Glutamatergic neuron (in vitro differentiated cells): Measurements from ENCODE around the gene HECTD4. TPM values are rescaled to one million over a fixed set of nuclear protein-coding genes. Genes with fewer than 3 reads are reported as not detected.
A peak's percentile ranks its signal among the peaks of the same experiment; 100 is the strongest.

ENCODE experiments used
- DNase-seq: peaks from one replicate; pipeline ENCODE4 v3.0.0; 2022
- H3K27ac Mint-ChIP-seq: one replicate; pipeline ENCODE4 v1.8.0; 2020; ENCODE audit warnings: mild to moderate bottlenecking, mixed read lengths, inconsistent platforms; ENCODE audit not compliant: unreplicated experiment
- H3K27me3 Mint-ChIP-seq: one replicate; pipeline ENCODE4 v1.8.0; 2020; ENCODE audit warnings: mild to moderate bottlenecking, moderate library complexity, mixed read lengths, inconsistent platforms; ENCODE audit not compliant: unreplicated experiment
- H3K36me3 Mint-ChIP-seq: one replicate; pipeline ENCODE4 v1.8.0; 2020; ENCODE audit warnings: mild to moderate bottlenecking, mixed read lengths, inconsistent platforms; ENCODE audit not compliant: unreplicated experiment
- H3K4me1 Mint-ChIP-seq: one replicate; pipeline ENCODE4 v1.8.0; 2020; ENCODE audit warnings: mild to moderate bottlenecking, low read depth, mixed read lengths, inconsistent platforms; ENCODE audit not compliant: unreplicated experiment
- H3K4me3 Mint-ChIP-seq: one replicate; pipeline ENCODE4 v1.8.0; 2020; ENCODE audit warnings: mild to moderate bottlenecking, mixed read lengths, inconsistent platforms; ENCODE audit not compliant: unreplicated experiment
- H3K9me3 Mint-ChIP-seq: one replicate; pipeline ENCODE4 v1.8.0; 2020; ENCODE audit warnings: mild to moderate bottlenecking, moderate library complexity, mixed read lengths, inconsistent platforms; ENCODE audit not compliant: unreplicated experiment
- total RNA-seq: library from RNA; stranded (reverse); fragmentation: NEBNext Ultra II Directional; extraction: Animal tissue kit (Norgen Biotek cat#: 25700); gene quantifications from one replicate; pipeline ENCODE4 v1.2.1, GENCODE V29; 2021; ENCODE audit not compliant: unreplicated experiment
- TF ChIP-seq, protein P1 (sequence below): fragments of 200-600 bp; sonication (generic); IDR thresholded peaks from one replicate; pipeline ENCODE4 v1.5.0; 2021; ENCODE audit not compliant: partially characterized antibody, unreplicated experiment

HECTD4 gene
- total RNA-seq, 1 donor from 2014 or later = 261 TPM

DNA sequence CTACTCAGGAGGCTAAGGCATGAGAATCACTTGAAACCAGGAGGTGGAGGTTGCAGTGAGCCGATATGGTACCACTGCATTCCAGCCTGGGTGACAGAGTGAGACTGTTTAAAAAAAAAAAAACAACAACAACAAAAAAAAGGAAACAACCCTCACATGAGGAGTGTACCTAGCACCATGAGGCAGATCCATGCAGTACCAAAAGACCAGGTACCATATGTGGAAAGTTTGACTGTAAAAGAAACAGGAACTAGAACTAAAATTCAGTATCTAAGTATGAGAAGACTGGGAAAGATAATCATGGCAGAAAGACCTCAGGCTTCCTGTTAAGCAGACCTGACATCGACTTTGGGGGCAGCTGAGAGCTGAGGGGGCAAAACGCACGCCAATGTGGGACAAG, 201.8 kb downstream of the HECTD4 start:
- Mint-ChIP-seq H3K27me3 (peaks cover 2% of the 10 kb centered on the region), H3K36me3 (peaks cover 6% of the 10 kb centered on the region), H3K4me1 (no peaks in the 10 kb centered on the region)

DNA sequence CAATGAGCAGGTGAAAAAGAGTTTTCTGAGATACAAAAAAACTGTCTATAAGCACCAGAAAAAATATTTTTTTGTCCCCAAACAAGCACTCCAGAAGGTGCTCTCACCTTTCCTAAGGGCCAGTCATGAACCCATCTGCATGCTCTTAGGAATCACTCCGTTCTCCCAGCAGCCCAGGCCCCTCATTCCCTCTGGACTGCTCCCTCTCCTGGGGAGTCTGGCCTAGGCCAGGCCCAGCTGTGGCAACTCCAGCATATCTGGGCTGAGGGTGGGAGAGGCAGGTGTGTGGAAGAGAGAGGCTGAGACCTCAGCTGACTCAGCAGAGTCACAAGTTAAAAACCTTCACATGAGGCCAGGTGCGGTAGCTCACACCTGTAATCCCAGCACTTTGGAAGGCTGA, 202.3 kb downstream of the HECTD4 start:
- H3K27me3 Mint-ChIP-seq = peaks cover 2% of the 10 kb centered on the region
- H3K9me3 Mint-ChIP-seq = peaks cover 8% of the 10 kb centered on the region
- TF ChIP-seq, protein P1, sequence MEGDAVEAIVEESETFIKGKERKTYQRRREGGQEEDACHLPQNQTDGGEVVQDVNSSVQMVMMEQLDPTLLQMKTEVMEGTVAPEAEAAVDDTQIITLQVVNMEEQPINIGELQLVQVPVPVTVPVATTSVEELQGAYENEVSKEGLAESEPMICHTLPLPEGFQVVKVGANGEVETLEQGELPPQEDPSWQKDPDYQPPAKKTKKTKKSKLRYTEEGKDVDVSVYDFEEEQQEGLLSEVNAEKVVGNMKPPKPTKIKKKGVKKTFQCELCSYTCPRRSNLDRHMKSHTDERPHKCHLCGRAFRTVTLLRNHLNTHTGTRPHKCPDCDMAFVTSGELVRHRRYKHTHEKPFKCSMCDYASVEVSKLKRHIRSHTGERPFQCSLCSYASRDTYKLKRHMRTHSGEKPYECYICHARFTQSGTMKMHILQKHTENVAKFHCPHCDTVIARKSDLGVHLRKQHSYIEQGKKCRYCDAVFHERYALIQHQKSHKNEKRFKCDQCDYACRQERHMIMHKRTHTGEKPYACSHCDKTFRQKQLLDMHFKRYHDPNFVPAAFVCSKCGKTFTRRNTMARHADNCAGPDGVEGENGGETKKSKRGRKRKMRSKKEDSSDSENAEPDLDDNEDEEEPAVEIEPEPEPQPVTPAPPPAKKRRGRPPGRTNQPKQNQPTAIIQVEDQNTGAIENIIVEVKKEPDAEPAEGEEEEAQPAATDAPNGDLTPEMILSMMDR = no peak
- no peak for DNase-seq
- peaks cover 10% of the 10 kb centered on the region for H3K36me3 Mint-ChIP-seq
- no peak overlapping the region for H3K4me3 Mint-ChIP-seq
- no peaks in the 10 kb centered on the region for H3K4me1 Mint-ChIP-seq
- H3K27ac Mint-ChIP-seq = no peak overlapping the region

More for the DNA sequence above, 201.8 kb downstream of the HECTD4 start:
- TF ChIP-seq, protein P1 = no peak
- H3K9me3 Mint-ChIP-seq = peaks cover 8% of the 10 kb centered on the region
- DNase-seq = no peak
- H3K27ac Mint-ChIP-seq = no peak overlapping the region
- no peak overlapping the region for H3K4me3 Mint-ChIP-seq

DNA sequence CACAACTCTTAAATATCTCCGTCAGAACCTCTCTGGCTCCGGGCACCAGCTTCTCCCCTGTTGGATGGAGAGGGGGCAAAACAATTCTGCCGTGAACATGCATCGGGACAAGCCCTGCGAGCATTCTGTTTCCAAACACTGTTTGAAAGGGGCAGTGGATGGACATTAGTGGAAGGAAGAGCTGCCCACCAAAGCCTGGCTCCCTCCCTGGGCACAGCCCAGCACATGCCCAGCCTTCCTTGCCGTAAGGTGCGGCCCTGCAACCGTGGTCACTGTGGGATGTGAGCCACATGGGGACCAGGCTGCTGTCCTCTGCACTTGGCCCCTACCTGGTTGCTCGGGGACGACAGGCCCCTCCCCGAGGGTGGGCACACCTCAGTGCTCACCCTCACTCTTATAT, 202.9 kb downstream of the HECTD4 start:
- Mint-ChIP-seq H3K9me3 (peaks cover 8% of the 10 kb centered on the region), H3K27me3 (peaks cover 2% of the 10 kb centered on the region), H3K27ac (no peak overlapping the region), H3K4me3 (no peak overlapping the region), H3K36me3 (peaks cover 10% of the 10 kb centered on the region), H3K4me1 (no peaks in the 10 kb centered on the region)
- TF ChIP-seq, protein P1 = no peak
- DNase-seq = no peak

DNA sequence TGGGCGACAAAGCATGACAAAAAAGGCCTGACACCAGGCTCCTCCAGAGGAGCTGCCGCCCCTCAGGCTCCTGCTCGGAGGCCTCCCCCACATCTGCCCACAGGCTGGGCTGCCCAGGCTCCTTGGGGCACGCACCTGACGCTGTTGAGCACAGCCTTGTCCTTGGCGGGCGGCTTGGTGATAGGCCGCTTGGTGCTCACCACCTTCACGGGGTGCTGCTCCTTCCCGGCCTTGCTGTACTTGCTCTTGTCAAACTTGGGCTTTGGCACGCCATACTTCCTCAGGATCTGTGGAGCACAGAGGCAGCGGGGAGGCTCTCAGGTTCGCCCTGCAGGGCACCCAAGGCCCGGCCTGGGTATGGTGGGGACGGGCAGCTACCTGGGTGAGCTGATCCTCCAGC, 203.4 kb downstream of the HECTD4 start:
- H3K27me3 Mint-ChIP-seq = peaks cover 2% of the 10 kb centered on the region
- peaks cover 8% of the 10 kb centered on the region for H3K9me3 Mint-ChIP-seq
- H3K4me1 Mint-ChIP-seq = no peaks in the 10 kb centered on the region
- no peak for DNase-seq
- H3K27ac Mint-ChIP-seq = peak overlapping the region; percentile 17
- TF ChIP-seq, protein P1 = no peak
- peaks cover 10% of the 10 kb centered on the region for H3K36me3 Mint-ChIP-seq
- no peak overlapping the region for H3K4me3 Mint-ChIP-seq

DNA sequence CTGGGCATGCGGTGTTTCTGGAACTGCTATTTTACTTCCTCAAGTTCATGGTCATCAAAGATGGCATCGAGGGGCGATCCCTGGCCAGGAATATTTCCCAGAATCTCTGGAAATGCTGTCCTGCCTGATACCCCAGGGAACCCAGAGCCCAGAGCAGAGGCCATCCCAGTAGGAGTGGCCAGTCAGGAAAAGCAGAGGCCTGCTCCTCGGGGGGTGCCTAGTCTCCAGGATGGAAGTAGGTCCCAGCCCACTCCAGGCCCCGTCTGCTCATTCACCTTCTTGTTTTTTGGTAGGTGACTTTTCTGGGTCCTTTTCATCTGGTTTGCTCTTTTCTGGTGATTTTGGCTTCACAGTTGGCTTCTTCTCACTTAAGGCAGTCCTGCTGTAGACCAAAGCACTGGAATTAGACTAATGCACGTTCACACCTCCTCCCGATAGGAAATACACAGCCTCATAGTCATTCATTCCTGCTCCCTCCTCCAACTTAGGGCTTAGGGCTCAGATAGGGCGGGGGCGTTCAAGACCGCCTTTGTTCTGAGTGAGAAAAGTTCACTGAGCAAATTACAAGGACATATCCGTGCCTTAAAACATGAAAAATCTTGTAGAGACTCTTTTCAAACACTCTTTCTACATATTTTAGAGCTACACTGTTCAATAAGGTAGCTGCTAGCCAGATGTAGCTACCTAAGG, 205.8 kb downstream of the HECTD4 start:
- Mint-ChIP-seq H3K27ac (no peak overlapping the region), H3K36me3 (peaks cover 10% of the 10 kb centered on the region), H3K4me3 (no peak overlapping the region), H3K27me3 (peaks cover 4% of the 10 kb centered on the region), H3K4me1 (no peaks in the 10 kb centered on the region), H3K9me3 (peaks cover 8% of the 10 kb centered on the region)
- no peak for DNase-seq
- TF ChIP-seq, protein P1 = no peak
